Memory B cell (primary cell): Measurements from ENCODE around the gene CLEC11A.

Experiments
- ATAC-seq: fragments of 150-1000 bp; cut with Tn5 transposase; 2 replicates; pipeline ENCODE4 v1.10.0; 2021; ENCODE audit warnings: low read depth, mild to moderate bottlenecking, moderate library complexity
- DNase-seq, 2 donors: peaks; one replicate each; pipeline ENCODE4 v3.0.0; 2022; ENCODE audit warnings: low spot score in 2 of 2
- H3K27ac Mint-ChIP-seq: one replicate; pipeline ENCODE4 v1.8.0; 2022; ENCODE audit warnings: mild to moderate bottlenecking, moderate library complexity, mixed read lengths
- H3K27me3 Mint-ChIP-seq: one replicate; pipeline ENCODE4 v1.8.0; 2022; ENCODE audit warnings: mixed read lengths
- H3K36me3 Mint-ChIP-seq: one replicate; pipeline ENCODE4 v1.8.0; 2022; ENCODE audit warnings: mild to moderate bottlenecking, mixed read lengths
- H3K4me1 Mint-ChIP-seq: one replicate; pipeline ENCODE4 v1.8.0; 2022; ENCODE audit warnings: mixed read lengths
- H3K4me3 Mint-ChIP-seq: one replicate; pipeline ENCODE4 v1.8.0; 2022; ENCODE audit warnings: mild to moderate bottlenecking, moderate library complexity, mixed read lengths
- H3K9me3 Mint-ChIP-seq: one replicate; pipeline ENCODE4 v1.8.0; 2022; ENCODE audit warnings: mixed read lengths

Gene CLEC11A

GRCh38 chr19:50712833-50713232 lies 10.3 kb upstream of the CLEC11A start:
- Mint-ChIP-seq H3K36me3 (no peaks in the 10 kb centered on the region), H3K9me3 (no peaks in the 10 kb centered on the region), H3K4me1 (peaks cover 6% of the 10 kb centered on the region), H3K27me3 (peaks cover 42% of the 10 kb centered on the region), H3K27ac (no peak overlapping the region), H3K4me3 (no peak overlapping the region)
- no peak for ATAC-seq
- no peak for DNase-seq

GRCh38 chr19:50713556-50714236 lies 9.5 kb upstream of the CLEC11A start:
- H3K36me3 Mint-ChIP-seq, result no peaks in the 10 kb centered on the region
- no peak for DNase-seq
- peaks cover 6% of the 10 kb centered on the region for H3K4me1 Mint-ChIP-seq
- H3K9me3 Mint-ChIP-seq, result no peaks in the 10 kb centered on the region
- no peak overlapping the region for H3K27ac Mint-ChIP-seq
- H3K4me3 Mint-ChIP-seq, result no peak overlapping the region
- H3K27me3 Mint-ChIP-seq, result peaks cover 44% of the 10 kb centered on the region
- ATAC-seq, result no peak

GRCh38 chr19:50716178-50717025 lies 6.8 kb upstream of the CLEC11A start:
- peaks cover 14% of the 10 kb centered on the region for H3K4me1 Mint-ChIP-seq
- peaks cover 49% of the 10 kb centered on the region for H3K27me3 Mint-ChIP-seq
- H3K4me3 Mint-ChIP-seq, result no peak overlapping the region
- H3K9me3 Mint-ChIP-seq, result no peaks in the 10 kb centered on the region
- peaks cover 5% of the 10 kb centered on the region for H3K36me3 Mint-ChIP-seq
- ATAC-seq, result no peak
- no peak overlapping the region for H3K27ac Mint-ChIP-seq
- DNase-seq, result no peak

- no peaks in the 10 kb centered on the region for H3K9me3 Mint-ChIP-seq
- ATAC-seq (peak; percentile 49), DNase-seq (no peak)
- peaks cover 14% of the 10 kb centered on the region for H3K4me1 Mint-ChIP-seq
- H3K27me3 Mint-ChIP-seq, result peaks cover 53% of the 10 kb centered on the region
- no peak overlapping the region for H3K27ac Mint-ChIP-seq
- H3K4me3 Mint-ChIP-seq, result no peak overlapping the region
- peaks cover 5% of the 10 kb centered on the region for H3K36me3 Mint-ChIP-seq
Measured at GRCh38 chr19:50717026-50717723, 6.0 kb upstream of the CLEC11A start.

- Mint-ChIP-seq H3K27me3 (peaks cover 55% of the 10 kb centered on the region), H3K36me3 (peaks cover 5% of the 10 kb centered on the region), H3K4me1 (peaks cover 14% of the 10 kb centered on the region), H3K9me3 (no peaks in the 10 kb centered on the region), H3K4me3 (no peak overlapping the region), H3K27ac (no peak overlapping the region)
- DNase-seq, result no peak
- no peak for ATAC-seq
Measured at GRCh38 chr19:50717891-50718254, 5.3 kb upstream of the CLEC11A start.

GRCh38 chr19:50718255-50719118 lies 4.7 kb upstream of the CLEC11A start:
- no peak for DNase-seq
- H3K9me3 Mint-ChIP-seq, result peaks cover 3% of the 10 kb centered on the region
- H3K27me3 Mint-ChIP-seq, result peaks cover 53% of the 10 kb centered on the region
- H3K27ac Mint-ChIP-seq, result no peak overlapping the region
- H3K4me1 Mint-ChIP-seq, result peaks cover 14% of the 10 kb centered on the region
- peak overlapping the region; percentile 67 for H3K4me3 Mint-ChIP-seq
- H3K36me3 Mint-ChIP-seq, result peaks cover 7% of the 10 kb centered on the region
- ATAC-seq, result peak; percentile 26

GRCh38 chr19:50719119-50719435 lies 4.1 kb upstream of the CLEC11A start:
- H3K27me3 Mint-ChIP-seq, result peaks cover 56% of the 10 kb centered on the region
- ATAC-seq (no peak), DNase-seq (no peak)
- H3K27ac Mint-ChIP-seq, result no peak overlapping the region
- H3K36me3 Mint-ChIP-seq, result peaks cover 7% of the 10 kb centered on the region
- peaks cover 6% of the 10 kb centered on the region for H3K9me3 Mint-ChIP-seq
- H3K4me3 Mint-ChIP-seq, result no peak overlapping the region
- H3K4me1 Mint-ChIP-seq, result peaks cover 17% of the 10 kb centered on the region

GRCh38 chr19:50719566-50719965 lies 3.6 kb upstream of the CLEC11A start, which contains the start of gene SHANK1:
TSS of gene SHANK1 (minus strand) at chr19:50719802. CDS start at chr19:50716919, 2,883 bp downstream.
- H3K27ac Mint-ChIP-seq, result peak within 1 kb of the TSS; percentile 21
- DNase-seq (no peak), ATAC-seq (no peak)
- H3K27me3 Mint-ChIP-seq, result peaks cover 60% of the 10 kb centered on the region
- peaks cover 7% of the 10 kb centered on the region for H3K36me3 Mint-ChIP-seq
- H3K9me3 Mint-ChIP-seq, result peaks cover 6% of the 10 kb centered on the region
- peaks cover 17% of the 10 kb centered on the region for H3K4me1 Mint-ChIP-seq
- H3K4me3 Mint-ChIP-seq, result peak within 1 kb of the TSS; percentile 43

- Mint-ChIP-seq H3K4me1 (peaks cover 21% of the 10 kb centered on the region), H3K27me3 (peaks cover 56% of the 10 kb centered on the region), H3K27ac (peak overlapping the region; percentile 21), H3K36me3 (peaks cover 7% of the 10 kb centered on the region), H3K9me3 (peaks cover 6% of the 10 kb centered on the region), H3K4me3 (peak overlapping the region; percentile 43)
- DNase-seq, result no peak
- no peak for ATAC-seq
Measured at GRCh38 chr19:50720181-50720920, 2.8 kb upstream of the CLEC11A start.

GRCh38 chr19:50720921-50721381 lies 2.2 kb upstream of the CLEC11A start:
- Mint-ChIP-seq H3K4me1 (peaks cover 23% of the 10 kb centered on the region), H3K27ac (no peak overlapping the region), H3K9me3 (peaks cover 6% of the 10 kb centered on the region), H3K36me3 (peaks cover 7% of the 10 kb centered on the region), H3K27me3 (peaks cover 54% of the 10 kb centered on the region), H3K4me3 (no peak overlapping the region)
- no peak for DNase-seq
- ATAC-seq, result no peak

- no peak overlapping the region for H3K4me3 Mint-ChIP-seq
- peaks cover 7% of the 10 kb centered on the region for H3K36me3 Mint-ChIP-seq
- H3K4me1 Mint-ChIP-seq, result peaks cover 23% of the 10 kb centered on the region
Measured at GRCh38 chr19:50721441-50722137, 1.6 kb upstream of the CLEC11A start.

GRCh38 chr19:50722201-50723013 lies 757 bp upstream of the CLEC11A start:
- ATAC-seq (no peak), DNase-seq (no peak)
- Mint-ChIP-seq H3K4me1 (peaks cover 20% of the 10 kb centered on the region), H3K4me3 (no peak overlapping the region), H3K9me3 (peaks cover 6% of the 10 kb centered on the region), H3K27me3 (peaks cover 52% of the 10 kb centered on the region), H3K27ac (no peak overlapping the region), H3K36me3 (peaks cover 7% of the 10 kb centered on the region)

More at GRCh38 chr19:50721441-50722137, 1.6 kb upstream of the CLEC11A start:
- no peak for DNase-seq
- Mint-ChIP-seq H3K27ac (no peak overlapping the region), H3K27me3 (peaks cover 50% of the 10 kb centered on the region), H3K9me3 (peaks cover 6% of the 10 kb centered on the region)
- ATAC-seq, result no peak
